COLO668 (cell line): ENCODE data around the gene AFAP1L2.
"Not testable (repeated sequence)": the region's sequence is repeated elsewhere in the genome, so short reads cannot be mapped to it uniquely, and the experiment has no call there.

Experiments
- DNase-seq: peaks from one replicate; lab custom pipeline; 2025; ENCODE audit not compliant: unreplicated experiment; lab: John Stamatoyannopoulos, UW

Gene AFAP1L2

DNA sequence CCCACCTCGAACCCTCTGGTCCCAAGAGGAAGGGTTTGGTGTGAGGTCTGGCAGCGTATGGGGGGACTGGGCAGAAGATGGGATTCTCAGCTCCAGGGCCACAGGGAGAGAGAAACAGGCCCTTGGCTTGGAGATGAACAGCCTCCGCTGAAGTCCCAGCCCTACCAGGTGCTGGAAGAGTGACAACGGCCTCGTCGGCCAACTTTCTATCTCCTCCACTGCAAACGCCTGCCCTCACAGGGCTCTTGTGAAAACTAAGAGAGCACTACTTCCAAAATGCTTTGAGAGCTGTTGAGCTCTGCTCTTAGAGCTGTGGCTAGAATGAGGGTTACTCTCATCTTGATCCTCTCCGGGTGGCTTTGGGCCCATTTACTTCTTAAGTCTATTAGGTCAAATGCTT lies 63.5 kb downstream of the AFAP1L2 start:
- DNase-seq, result no peak

- DNase-seq, result no peak
Measured at GRCh38 chr10:114337510-114338462, 66.5 kb downstream of the AFAP1L2 start.

GRCh38 chr10:114336823-114337509 lies 67.3 kb downstream of the AFAP1L2 start:
- peak; percentile 58 for DNase-seq

- DNase-seq, result no peak
Measured at GRCh38 chr10:114335614-114336013, 68.7 kb downstream of the AFAP1L2 start.

GRCh38 chr10:114334301-114334700 lies 70.0 kb downstream of the AFAP1L2 start:
- DNase-seq, result no peak

- DNase-seq, result not testable (repeated sequence)
Measured at GRCh38 chr10:114333441-114333840, 70.9 kb downstream of the AFAP1L2 start.

DNA sequence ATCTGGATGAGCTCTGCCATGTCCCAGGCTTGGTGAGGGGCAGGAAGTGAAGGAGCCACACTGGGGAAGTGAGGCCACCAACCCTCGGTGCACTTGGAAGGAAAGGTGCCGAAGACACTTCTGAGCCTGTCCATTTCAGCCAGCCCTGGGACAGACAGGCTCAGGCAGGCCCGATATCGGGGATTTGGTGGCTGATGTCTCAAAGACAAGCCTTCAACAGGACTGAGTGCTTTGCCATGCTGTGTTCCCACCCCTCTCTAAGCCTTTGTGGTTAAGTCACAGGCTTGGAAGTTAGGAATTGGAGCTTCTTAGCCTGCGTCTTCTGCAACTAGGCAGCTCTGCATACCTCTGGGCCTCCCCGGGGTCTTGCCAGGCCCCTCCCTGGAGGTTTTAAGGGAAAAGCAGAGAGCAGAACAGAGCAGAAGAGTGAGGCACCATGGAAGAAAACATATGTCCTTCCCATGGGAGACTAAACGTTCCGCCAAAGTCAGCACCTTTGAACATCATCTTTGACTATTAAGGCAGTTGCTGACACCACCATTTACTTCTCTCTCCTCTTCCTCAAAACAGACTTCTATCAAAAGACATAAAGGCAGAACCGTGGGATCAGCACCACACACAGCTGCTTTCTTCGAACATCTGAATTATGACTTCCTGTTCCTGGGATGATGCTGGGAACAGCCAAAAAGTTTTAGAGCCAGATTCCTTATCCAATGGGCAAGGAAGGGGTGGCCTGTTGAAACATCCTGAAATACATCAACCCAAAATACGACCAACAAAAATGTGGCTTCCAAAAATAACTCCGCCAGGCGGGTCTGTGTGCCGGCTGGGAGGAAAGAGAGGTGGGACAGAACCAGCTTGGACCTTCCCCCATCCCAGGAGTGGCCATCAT lies 71.8 kb downstream of the AFAP1L2 start:
- no peak for DNase-seq

GRCh38 chr10:114329634-114330365 lies 74.5 kb downstream of the AFAP1L2 start:
- no peak for DNase-seq

DNA sequence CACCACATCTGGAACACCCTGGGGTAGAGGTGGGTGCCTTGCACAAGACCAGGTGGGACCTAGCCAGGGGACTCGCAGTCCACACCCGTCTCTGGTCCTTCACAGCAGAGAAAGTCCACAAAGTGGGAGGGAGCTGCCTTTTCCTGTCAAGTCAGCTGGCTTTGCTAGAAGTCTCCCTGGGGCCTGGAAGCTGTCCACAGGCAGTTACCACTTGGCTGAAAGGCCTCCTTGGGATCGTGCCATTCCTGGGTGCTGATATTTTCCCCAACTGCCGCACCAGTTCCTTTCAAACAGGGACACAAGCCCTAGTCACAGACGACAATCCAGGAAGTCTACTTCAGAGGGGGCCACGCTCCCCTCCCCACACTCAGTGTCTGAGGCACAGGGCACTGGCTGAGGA lies 75.4 kb downstream of the AFAP1L2 start:
- DNase-seq, result no peak

GRCh38 chr10:114328441-114328812 lies 75.9 kb downstream of the AFAP1L2 start:
- no peak for DNase-seq

DNA sequence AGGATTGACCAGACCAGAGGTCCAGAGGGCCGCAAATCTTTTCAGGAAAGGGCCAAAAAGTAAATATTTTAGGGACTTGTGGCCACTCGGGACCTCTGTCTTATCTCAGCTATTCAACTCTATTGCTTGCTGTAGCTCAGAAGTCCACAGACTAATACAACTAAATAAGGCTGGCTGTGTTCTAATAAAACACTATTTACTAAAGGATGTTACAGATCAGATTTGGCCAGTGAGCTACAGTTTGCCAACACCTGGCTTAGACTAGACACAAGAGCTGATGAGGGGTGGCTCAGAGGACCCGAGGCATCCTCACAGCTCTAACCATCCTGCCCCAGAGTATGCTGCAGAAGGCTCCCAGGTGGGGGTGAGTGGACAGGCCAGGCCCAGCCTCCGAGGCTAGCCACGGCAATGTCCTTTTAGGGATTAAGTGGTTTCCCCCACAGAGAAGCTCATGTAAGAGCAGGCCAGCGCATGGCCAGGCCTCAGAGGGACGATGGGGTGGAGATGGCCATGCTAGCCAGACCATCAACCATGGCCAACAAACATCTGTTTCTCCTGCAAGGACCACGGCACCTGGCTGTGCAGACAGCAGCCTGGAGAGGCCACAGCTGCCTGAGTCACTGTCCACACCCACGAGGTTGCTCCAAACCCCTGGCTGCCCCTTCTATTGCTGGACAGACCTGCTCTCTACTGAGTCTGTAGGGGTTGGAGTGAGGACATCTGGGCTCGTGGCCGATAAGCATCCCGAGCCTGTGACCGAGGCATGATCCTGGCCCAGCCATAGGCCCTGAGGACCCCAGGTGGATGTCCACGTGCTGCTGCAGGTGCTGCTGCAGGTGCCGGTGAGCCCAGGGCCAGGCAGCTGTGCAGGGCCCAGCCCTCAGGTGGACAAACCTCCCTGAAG lies 76.5 kb downstream of the AFAP1L2 start:
- no peak for DNase-seq

- no peak for DNase-seq
Measured at GRCh38 chr10:114326795-114327194, 77.5 kb downstream of the AFAP1L2 start.

DNA sequence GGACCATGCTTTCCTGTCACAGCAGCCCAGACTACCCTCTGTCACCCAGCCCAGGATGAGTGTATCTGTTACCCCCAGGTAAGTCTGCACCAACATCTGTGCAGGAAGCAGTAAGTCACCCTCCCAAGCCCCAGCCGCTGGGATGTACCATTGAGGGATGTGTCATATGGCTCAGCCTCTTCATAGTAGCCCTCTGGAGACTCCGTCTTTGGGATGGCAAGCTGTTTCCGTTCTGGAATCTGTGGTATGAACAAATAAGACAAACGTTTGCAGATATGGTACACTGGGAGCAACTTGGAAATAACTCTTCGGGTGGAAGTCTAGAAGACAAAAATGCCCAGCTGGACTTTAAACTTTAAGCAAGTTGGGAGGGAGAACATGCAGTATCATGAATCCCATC lies 81.3 kb downstream of the AFAP1L2 start:
- DNase-seq, result no peak

DNA sequence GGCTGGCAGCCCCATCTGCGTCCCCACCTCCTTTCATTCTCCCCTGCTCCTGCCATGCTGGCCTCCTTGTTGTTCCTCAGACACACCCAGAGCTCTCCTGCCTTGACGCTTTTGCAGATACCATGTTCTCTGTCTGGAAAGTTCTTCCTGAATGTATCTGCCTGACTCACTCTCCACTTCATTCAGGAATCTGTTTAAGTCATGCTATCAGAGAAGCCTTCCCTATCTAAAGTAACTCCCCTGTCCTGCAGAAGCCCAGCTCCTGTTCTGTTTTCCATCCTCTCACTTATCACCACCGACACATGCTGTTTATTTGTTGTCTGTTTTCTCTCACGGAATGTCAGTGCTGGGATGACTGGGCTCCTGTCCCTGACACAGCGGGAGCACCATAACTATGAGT lies 82.0 kb downstream of the AFAP1L2 start:
- DNase-seq, result no peak

DNA sequence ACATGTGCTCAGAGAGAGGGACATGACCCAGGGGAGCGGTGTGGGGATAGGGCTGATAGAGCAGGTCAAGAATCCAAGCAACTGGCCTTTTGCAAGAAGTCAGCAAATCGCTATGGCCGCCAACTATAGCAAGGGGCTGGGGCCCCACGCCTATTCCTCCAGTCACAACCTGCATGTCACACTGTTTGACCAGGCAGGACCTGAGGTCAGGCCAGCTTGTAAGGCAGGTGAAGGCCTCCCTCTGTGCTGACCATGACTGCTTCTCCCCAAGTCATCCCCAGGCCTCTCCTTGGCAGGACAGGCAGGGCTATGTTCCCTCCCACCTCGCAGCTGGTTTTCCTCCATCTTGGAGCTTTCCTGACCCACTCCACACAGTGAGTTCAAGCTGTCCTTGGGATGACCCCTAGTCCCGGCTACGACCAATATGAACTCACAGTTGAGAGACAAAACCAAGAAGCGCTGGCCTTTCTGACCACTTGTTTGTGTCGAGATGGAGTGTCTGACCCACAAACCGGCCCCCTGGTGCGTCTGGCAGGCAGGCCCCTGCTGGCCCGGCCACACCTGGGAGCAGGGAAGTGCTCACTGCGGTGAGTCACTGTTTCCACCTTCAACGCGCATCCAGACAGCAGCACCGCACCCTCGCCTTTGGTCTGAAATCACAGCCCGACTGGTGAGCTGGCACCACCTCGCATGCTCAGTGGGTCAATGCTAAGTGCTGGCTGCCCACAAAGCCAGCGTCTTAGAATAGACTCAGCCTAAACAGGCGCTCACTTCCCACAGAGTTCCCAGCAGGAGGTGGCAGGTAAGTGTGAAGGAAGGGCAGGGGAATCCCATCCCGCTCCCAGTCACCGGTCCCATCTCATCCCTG lies 83.8 kb downstream of the AFAP1L2 start:
- DNase-seq, result peak; percentile 48

GRCh38 chr10:114319406-114320248 lies 84.7 kb downstream of the AFAP1L2 start:
- DNase-seq, result no peak

DNA sequence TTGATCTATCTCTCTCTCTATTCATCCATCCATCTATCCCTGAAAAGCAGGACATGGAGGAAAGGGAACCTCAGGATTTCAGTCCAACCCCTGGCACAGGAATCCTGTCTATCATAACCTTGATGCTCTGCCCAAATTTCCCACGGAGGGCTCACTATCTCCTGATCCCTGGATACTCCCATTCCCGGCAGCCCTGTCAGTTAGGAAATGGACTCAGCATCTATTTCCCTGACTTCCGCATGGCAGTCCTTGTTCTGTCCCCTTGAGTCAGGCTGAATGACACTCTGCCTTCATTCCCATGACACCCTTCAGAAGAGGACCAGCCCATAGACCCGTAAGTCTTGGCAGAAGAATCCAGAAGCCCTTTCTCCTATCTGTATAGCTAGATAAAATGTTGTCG lies 87.6 kb downstream of the AFAP1L2 start:
- DNase-seq, result no peak
